Measurements from ENCODE around the gene ZBED2. TPM values are rescaled to one million over a fixed set of nuclear protein-coding genes. Genes with fewer than 3 reads are reported as not detected.
A peak's percentile ranks its signal among the peaks of the same experiment; 100 is the strongest.
"Not testable (repeated sequence)": the region's sequence is repeated elsewhere in the genome, so short reads cannot be mapped to it uniquely, and the experiment has no call there.

ZBED2 gene, protein sequence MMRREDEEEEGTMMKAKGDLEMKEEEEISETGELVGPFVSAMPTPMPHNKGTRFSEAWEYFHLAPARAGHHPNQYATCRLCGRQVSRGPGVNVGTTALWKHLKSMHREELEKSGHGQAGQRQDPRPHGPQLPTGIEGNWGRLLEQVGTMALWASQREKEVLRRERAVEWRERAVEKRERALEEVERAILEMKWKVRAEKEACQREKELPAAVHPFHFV
- 2.2 and 3.3 TPM in 2 replicates for total RNA-seq (ENCODE audit: low replicate concordance)
- long read RNA-seq, transcript ZBED2-201 (2 exons, 2,311 nt), result major isoform, 9 of 11 reads
- long read RNA-seq, partial matches to known transcripts, result 0 of 11 reads
- long read RNA-seq, other reads (novel, unspliced or antisense), result 2 of 11 reads

DNA sequence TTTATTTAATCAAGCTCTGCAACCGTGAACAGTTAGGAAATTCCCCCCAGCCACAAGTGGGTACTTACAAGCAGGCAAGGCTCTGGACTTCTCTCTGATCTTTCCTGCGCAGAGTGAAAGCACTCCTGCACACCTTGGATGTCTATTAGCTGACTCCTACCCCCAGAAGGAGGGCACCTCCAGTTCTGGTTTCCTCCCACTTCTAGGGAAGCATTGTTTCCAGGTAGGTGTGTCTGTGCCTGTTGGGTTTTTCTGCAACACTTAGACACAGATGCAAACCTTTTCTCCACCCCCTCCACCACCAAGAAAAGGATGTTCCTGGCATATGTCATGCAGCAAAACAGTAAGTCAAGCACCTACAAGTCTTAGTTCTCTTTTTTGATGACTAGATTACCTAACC lies at the start of gene ZBED2:
Gene ZBED2, minus strand, starts transcription at position 115 of the 400 bp plus-strand sequence. CDS start 1,145 bp downstream, outside the sequence.
- H3K9me3 Mint-ChIP-seq, result no peaks in the 10 kb centered on the region
- no peaks in the 10 kb centered on the region for H3K4me1 Mint-ChIP-seq (ENCODE audit: unreplicated experiment)
- peak within 1 kb of the TSS; percentile 80 for H3K27ac Mint-ChIP-seq
- peak within 1 kb of the TSS; percentile 75 for H3K4me3 Mint-ChIP-seq
- DNase-seq (ENCODE audit: extremely low spot score, unreplicated experiment), result no peak
- H3K27me3 Mint-ChIP-seq, result no peaks in the 10 kb centered on the region
- TF ChIP-seq CTCF (conservative IDR thresholded peaks at IDR 0.05), result no peak
- H3K36me3 Mint-ChIP-seq, result no peaks in the 10 kb centered on the region

- no peak overlapping the region for H3K4me3 Mint-ChIP-seq
- peaks cover 10% of the 10 kb centered on the region for H3K4me1 Mint-ChIP-seq (ENCODE audit: unreplicated experiment)
- H3K27ac Mint-ChIP-seq, result no peak overlapping the region
- H3K9me3 Mint-ChIP-seq, result no peaks in the 10 kb centered on the region
- TF ChIP-seq CTCF (conservative IDR thresholded peaks at IDR 0.05), result no peak
- no peaks in the 10 kb centered on the region for H3K27me3 Mint-ChIP-seq
- no peaks in the 10 kb centered on the region for H3K36me3 Mint-ChIP-seq
- no peak for DNase-seq (ENCODE audit: extremely low spot score, unreplicated experiment)
Measured at GRCh38 chr3:111639316-111639715, 44.2 kb upstream of the ZBED2 start.

- Mint-ChIP-seq H3K4me3 (no peak overlapping the region), H3K27ac (no peak overlapping the region), H3K9me3 (no peaks in the 10 kb centered on the region), H3K27me3 (no peaks in the 10 kb centered on the region), H3K4me1 (ENCODE audit: unreplicated experiment) (peaks cover 10% of the 10 kb centered on the region), H3K36me3 (no peaks in the 10 kb centered on the region)
- no peak for DNase-seq (ENCODE audit: extremely low spot score, unreplicated experiment)
- no peak for TF ChIP-seq CTCF (conservative IDR thresholded peaks at IDR 0.05)
Measured at GRCh38 chr3:111636366-111636885, 41.3 kb upstream of the ZBED2 start.

DNA sequence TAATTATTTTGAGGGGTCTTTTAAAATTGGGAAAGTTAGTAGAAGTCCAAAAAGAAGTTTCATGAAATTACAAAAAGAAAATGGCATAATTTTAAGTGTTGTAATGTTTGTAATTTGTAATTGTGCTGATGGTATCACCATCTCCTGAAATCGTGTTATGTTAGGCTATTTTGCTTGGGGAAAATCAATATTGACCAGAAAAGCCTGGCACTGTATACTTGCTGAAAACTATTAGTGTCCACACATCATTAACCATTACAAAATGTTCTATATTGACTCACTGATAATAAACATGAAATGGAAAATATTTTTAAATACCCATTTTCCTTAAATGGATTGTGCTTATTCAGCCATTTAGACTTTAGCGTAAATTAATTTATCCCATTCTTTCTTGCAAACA lies 40.3 kb upstream of the ZBED2 start:
- no peak overlapping the region for H3K27ac Mint-ChIP-seq
- DNase-seq (ENCODE audit: extremely low spot score, unreplicated experiment), result no peak
- TF ChIP-seq CTCF (conservative IDR thresholded peaks at IDR 0.05), result no peak
- no peaks in the 10 kb centered on the region for H3K36me3 Mint-ChIP-seq
- H3K4me1 Mint-ChIP-seq (ENCODE audit: unreplicated experiment), result peaks cover 10% of the 10 kb centered on the region
- no peaks in the 10 kb centered on the region for H3K27me3 Mint-ChIP-seq
- no peak overlapping the region for H3K4me3 Mint-ChIP-seq
- no peaks in the 10 kb centered on the region for H3K9me3 Mint-ChIP-seq

DNA sequence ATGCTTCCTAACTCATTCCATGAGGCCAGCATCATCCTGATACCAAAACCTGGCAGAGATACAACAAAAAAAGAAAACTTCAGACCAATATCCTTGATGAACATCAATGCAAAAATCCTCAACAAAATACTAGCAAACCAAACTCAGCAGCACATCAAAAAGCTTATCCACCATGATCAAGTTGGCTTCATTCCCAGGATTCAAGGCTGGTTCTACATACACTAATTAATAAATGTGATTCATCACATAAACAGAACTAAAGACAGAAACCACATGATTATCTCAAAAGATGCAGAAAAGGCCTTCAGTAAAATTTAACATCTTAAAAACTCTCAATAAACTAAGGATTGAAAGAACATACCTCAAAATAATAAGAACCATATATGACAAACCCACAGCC lies 35.5 kb upstream of the ZBED2 start:
- not testable (repeated sequence) for H3K27ac Mint-ChIP-seq; H3K36me3 Mint-ChIP-seq; H3K9me3 Mint-ChIP-seq; DNase-seq (ENCODE audit: extremely low spot score, unreplicated experiment); H3K27me3 Mint-ChIP-seq; H3K4me1 Mint-ChIP-seq (ENCODE audit: unreplicated experiment); H3K4me3 Mint-ChIP-seq

- not testable (repeated sequence) for H3K4me3 Mint-ChIP-seq; H3K27ac Mint-ChIP-seq; DNase-seq (ENCODE audit: extremely low spot score, unreplicated experiment); H3K4me1 Mint-ChIP-seq (ENCODE audit: unreplicated experiment); H3K36me3 Mint-ChIP-seq; H3K27me3 Mint-ChIP-seq; H3K9me3 Mint-ChIP-seq
Measured at GRCh38 chr3:111629018-111629417, 33.9 kb upstream of the ZBED2 start.
